HEK293 (cell line): Measurements from ENCODE around the gene USHBP1.
A peak's percentile ranks its signal among the peaks of the same experiment; 100 is the strongest.

ENCODE experiments used
- BCL11B ChIP-seq: fragments of 450-650 bp; formaldehyde crosslinking; IDR thresholded peaks from 2 replicates; pipeline ENCODE4 v1.5.1; 2016; ENCODE audit warnings: low read depth, missing biosample characterization, missing genetic modification characterization
- EGR2 ChIP-seq: fragments of 450-650 bp; formaldehyde crosslinking; IDR thresholded peaks from 2 replicates; pipeline ENCODE4 v1.5.1; 2016; ENCODE audit warnings: low read depth, missing biosample characterization, missing genetic modification characterization
- HOXC10 ChIP-seq: sonication (generic); formaldehyde crosslinking; IDR thresholded peaks from 2 replicates; pipeline ENCODE4 v1.8.1; 2023; ENCODE audit warnings: mild to moderate bottlenecking, missing genetic modification reagents
- IKZF3 ChIP-seq: fragments of 450-650 bp; IDR thresholded peaks from 2 replicates; pipeline ENCODE4 v1.5.0; 2018; ENCODE audit warnings: missing biosample characterization, mild to moderate bottlenecking, missing genetic modification characterization, moderate library complexity
- SCRT2 ChIP-seq: fragments of 450-650 bp; formaldehyde crosslinking; IDR thresholded peaks from 2 replicates; pipeline ENCODE4 v1.5.1; 2016; ENCODE audit warnings: missing biosample characterization, missing genetic modification characterization
- YY1 ChIP-seq: fragments of 450-650 bp; formaldehyde crosslinking; IDR thresholded peaks from 2 replicates; pipeline ENCODE4 v1.5.1; 2018; ENCODE audit warnings: missing biosample characterization, missing genetic modification characterization
- ZNF132 ChIP-seq: fragments of 450-650 bp; formaldehyde crosslinking; IDR thresholded peaks from 2 replicates; pipeline ENCODE4 v1.5.1; 2017; ENCODE audit warnings: missing biosample characterization, missing genetic modification characterization, borderline replicate concordance
- ZNF169 ChIP-seq: fragments of 450-650 bp; formaldehyde crosslinking; IDR thresholded peaks from 2 replicates; pipeline ENCODE4 v1.5.1; 2016; ENCODE audit warnings: missing biosample characterization, missing genetic modification characterization
- ZNF19 ChIP-seq: fragments of 450-650 bp; formaldehyde crosslinking; IDR thresholded peaks from 2 replicates; pipeline ENCODE4; 2016; ENCODE audit warnings: missing biosample characterization, missing genetic modification characterization, low read depth
- ZNF2 ChIP-seq: fragments of 450-650 bp; formaldehyde crosslinking; IDR thresholded peaks from 2 replicates; pipeline ENCODE4 v1.5.1; 2016; ENCODE audit warnings: missing biosample characterization, missing genetic modification characterization
- ZNF23 ChIP-seq: fragments of 450-650 bp; formaldehyde crosslinking; IDR thresholded peaks from 2 replicates; pipeline ENCODE4 v1.5.1; 2016; ENCODE audit warnings: missing biosample characterization, missing genetic modification characterization, borderline replicate concordance
- ZNF350 ChIP-seq: fragments of 450-650 bp; formaldehyde crosslinking; IDR thresholded peaks from 2 replicates; pipeline ENCODE4 v1.5.0; 2017; ENCODE audit warnings: missing biosample characterization, mild to moderate bottlenecking, missing genetic modification characterization
- ZNF354C ChIP-seq: fragments of 450-650 bp; formaldehyde crosslinking; IDR thresholded peaks from 2 replicates; pipeline ENCODE4 v1.5.1; 2016; ENCODE audit warnings: missing biosample characterization, missing genetic modification characterization, low read depth, borderline replicate concordance
- ZNF37A ChIP-seq: fragments of 450-650 bp; IDR thresholded peaks from 2 replicates; pipeline ENCODE4 v1.5.1; 2018; ENCODE audit warnings: missing biosample characterization, missing genetic modification characterization
- ZNF473 ChIP-seq: fragments of 450-650 bp; formaldehyde crosslinking; IDR thresholded peaks from 2 replicates; pipeline ENCODE4 v1.5.1; 2017; ENCODE audit warnings: missing biosample characterization, missing genetic modification characterization
- ZNF544 ChIP-seq: fragments of 450-650 bp; formaldehyde crosslinking; IDR thresholded peaks from 2 replicates; pipeline ENCODE4 v1.5.0; 2017; ENCODE audit warnings: missing biosample characterization, missing genetic modification characterization
- ZNF701 ChIP-seq: fragments of 450-650 bp; formaldehyde crosslinking; IDR thresholded peaks from 2 replicates; pipeline ENCODE4 v1.5.1; 2016; ENCODE audit warnings: missing biosample characterization, missing genetic modification characterization
- TF ChIP-seq, protein P1 (sequence below): fragments of 450-650 bp; formaldehyde crosslinking; conservative IDR thresholded peaks from 2 replicates; pipeline ENCODE4 v1.5.1; 2016; ENCODE audit warnings: low read depth, missing biosample characterization, missing genetic modification characterization
- TF ChIP-seq, protein P2 (sequence below): fragments of 450-650 bp; formaldehyde crosslinking; IDR thresholded peaks from 2 replicates; pipeline ENCODE4 v1.5.1; 2017; ENCODE audit warnings: missing biosample characterization, missing genetic modification characterization
- TF ChIP-seq, protein P3 (sequence below): fragments of 450-650 bp; formaldehyde crosslinking; optimal IDR thresholded peaks from 2 replicates; pipeline ENCODE3; 2016; ENCODE audit warnings: missing biosample characterization, mild to moderate bottlenecking, missing genetic modification characterization
- TF ChIP-seq, protein P4 (sequence below): fragments of 450-650 bp; formaldehyde crosslinking; IDR thresholded peaks from 2 replicates; pipeline ENCODE4 v1.5.1; 2016; ENCODE audit warnings: missing biosample characterization, missing genetic modification characterization
- TF ChIP-seq, protein P5 (sequence below): fragments of 450-650 bp; formaldehyde crosslinking; IDR thresholded peaks from 2 replicates; pipeline ENCODE4 v1.5.1; 2016; ENCODE audit warnings: missing biosample characterization, missing genetic modification characterization
- TF ChIP-seq, protein P6 (sequence below): fragments of 450-650 bp; formaldehyde crosslinking; IDR thresholded peaks from 2 replicates; pipeline ENCODE4 v1.5.1; 2016; ENCODE audit warnings: missing biosample characterization, missing genetic modification characterization
- TF ChIP-seq, protein P7 (sequence below): fragments of 450-650 bp; formaldehyde crosslinking; IDR thresholded peaks from 2 replicates; pipeline ENCODE4 v1.5.1; 2016; ENCODE audit warnings: missing biosample characterization, missing genetic modification characterization

USHBP1 gene

DNA sequence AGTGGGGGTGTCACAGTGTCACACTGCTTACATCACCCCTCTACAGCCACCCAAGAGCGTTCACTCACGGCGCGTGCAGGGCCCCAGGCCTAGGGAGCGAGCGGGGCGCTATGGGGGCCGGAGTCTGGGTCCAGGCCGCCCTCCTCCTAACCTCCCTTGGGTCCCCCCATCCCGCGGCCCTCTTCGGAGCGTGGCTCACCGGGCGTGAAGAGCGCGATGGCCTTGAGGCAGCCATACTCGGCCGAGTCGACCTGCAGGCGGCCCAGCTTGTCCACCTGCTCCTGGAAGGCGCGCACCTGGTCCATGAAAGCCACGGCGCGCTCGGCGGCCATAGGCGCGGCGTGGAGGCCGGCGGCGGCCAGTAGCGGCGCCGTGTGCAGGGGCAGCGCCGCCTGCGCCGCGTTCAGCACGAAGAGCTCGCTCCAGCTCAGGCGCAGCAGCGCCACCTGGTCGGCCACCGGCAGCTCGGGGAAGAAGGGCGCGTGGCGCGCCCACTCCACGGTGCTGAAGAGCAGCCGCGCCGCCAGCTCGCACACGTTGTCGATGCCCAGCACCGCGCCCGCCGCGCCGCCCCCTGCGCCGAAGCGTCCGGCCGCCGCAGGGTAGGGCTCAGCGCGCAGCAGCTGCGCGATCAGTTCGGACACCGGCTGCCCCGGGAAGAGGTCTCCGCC lies 29.1 kb downstream of the USHBP1 start (continued):
- TF ChIP-seq, protein P1, sequence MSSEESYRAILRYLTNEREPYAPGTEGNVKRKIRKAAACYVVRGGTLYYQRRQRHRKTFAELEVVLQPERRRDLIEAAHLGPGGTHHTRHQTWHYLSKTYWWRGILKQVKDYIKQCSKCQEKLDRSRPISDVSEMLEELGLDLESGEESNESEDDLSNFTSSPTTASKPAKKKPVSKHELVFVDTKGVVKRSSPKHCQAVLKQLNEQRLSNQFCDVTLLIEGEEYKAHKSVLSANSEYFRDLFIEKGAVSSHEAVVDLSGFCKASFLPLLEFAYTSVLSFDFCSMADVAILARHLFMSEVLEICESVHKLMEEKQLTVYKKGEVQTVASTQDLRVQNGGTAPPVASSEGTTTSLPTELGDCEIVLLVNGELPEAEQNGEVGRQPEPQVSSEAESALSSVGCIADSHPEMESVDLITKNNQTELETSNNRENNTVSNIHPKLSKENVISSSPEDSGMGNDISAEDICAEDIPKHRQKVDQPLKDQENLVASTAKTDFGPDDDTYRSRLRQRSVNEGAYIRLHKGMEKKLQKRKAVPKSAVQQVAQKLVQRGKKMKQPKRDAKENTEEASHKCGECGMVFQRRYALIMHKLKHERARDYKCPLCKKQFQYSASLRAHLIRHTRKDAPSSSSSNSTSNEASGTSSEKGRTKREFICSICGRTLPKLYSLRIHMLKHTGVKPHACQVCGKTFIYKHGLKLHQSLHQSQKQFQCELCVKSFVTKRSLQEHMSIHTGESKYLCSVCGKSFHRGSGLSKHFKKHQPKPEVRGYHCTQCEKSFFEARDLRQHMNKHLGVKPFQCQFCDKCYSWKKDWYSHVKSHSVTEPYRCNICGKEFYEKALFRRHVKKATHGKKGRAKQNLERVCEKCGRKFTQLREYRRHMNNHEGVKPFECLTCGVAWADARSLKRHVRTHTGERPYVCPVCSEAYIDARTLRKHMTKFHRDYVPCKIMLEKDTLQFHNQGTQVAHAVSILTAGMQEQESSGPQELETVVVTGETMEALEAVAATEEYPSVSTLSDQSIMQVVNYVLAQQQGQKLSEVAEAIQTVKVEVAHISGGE (tag by site-specific recombination): no peak; the same call in 1 of the 2 replicates
- TF ChIP-seq EGR2 (tag by site-specific recombination): no peak
- no peak for TF ChIP-seq ZNF37A (tag by site-specific recombination)
- TF ChIP-seq, protein P2, sequence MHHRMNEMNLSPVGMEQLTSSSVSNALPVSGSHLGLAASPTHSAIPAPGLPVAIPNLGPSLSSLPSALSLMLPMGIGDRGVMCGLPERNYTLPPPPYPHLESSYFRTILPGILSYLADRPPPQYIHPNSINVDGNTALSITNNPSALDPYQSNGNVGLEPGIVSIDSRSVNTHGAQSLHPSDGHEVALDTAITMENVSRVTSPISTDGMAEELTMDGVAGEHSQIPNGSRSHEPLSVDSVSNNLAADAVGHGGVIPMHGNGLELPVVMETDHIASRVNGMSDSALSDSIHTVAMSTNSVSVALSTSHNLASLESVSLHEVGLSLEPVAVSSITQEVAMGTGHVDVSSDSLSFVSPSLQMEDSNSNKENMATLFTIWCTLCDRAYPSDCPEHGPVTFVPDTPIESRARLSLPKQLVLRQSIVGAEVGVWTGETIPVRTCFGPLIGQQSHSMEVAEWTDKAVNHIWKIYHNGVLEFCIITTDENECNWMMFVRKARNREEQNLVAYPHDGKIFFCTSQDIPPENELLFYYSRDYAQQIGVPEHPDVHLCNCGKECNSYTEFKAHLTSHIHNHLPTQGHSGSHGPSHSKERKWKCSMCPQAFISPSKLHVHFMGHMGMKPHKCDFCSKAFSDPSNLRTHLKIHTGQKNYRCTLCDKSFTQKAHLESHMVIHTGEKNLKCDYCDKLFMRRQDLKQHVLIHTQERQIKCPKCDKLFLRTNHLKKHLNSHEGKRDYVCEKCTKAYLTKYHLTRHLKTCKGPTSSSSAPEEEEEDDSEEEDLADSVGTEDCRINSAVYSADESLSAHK (tag by site-specific recombination): no peak
- TF ChIP-seq ZNF473 (tag by site-specific recombination): no peak
- no peak for TF ChIP-seq ZNF701 (tag by site-specific recombination)
- TF ChIP-seq, protein P3, sequence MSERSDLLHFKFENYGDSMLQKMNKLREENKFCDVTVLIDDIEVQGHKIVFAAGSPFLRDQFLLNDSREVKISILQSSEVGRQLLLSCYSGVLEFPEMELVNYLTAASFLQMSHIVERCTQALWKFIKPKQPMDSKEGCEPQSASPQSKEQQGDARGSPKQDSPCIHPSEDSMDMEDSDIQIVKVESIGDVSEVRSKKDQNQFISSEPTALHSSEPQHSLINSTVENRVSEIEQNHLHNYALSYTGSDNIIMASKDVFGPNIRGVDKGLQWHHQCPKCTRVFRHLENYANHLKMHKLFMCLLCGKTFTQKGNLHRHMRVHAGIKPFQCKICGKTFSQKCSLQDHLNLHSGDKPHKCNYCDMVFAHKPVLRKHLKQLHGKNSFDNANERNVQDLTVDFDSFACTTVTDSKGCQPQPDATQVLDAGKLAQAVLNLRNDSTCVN (tag by site-specific recombination): peak; percentile 88
- TF ChIP-seq YY1 (tag by site-specific recombination): peak; percentile 72
- TF ChIP-seq ZNF354C (tag by site-specific recombination): no peak
- TF ChIP-seq ZNF132 (tag by site-specific recombination): no peak
- TF ChIP-seq, protein P4, sequence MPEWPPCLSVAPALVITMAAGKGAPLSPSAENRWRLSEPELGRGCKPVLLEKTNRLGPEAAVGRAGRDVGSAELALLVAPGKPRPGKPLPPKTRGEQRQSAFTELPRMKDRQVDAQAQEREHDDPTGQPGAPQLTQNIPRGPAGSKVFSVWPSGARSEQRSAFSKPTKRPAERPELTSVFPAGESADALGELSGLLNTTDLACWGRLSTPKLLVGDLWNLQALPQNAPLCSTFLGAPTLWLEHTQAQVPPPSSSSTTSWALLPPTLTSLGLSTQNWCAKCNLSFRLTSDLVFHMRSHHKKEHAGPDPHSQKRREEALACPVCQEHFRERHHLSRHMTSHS (tag by site-specific recombination): no peak
- 0 out of 2 replicates have a peak, but pooled peaks have one; percentile 6 for TF ChIP-seq IKZF3 (tag by site-specific recombination)
- no peak for TF ChIP-seq ZNF544 (tag by site-specific recombination)
- TF ChIP-seq, protein P5, sequence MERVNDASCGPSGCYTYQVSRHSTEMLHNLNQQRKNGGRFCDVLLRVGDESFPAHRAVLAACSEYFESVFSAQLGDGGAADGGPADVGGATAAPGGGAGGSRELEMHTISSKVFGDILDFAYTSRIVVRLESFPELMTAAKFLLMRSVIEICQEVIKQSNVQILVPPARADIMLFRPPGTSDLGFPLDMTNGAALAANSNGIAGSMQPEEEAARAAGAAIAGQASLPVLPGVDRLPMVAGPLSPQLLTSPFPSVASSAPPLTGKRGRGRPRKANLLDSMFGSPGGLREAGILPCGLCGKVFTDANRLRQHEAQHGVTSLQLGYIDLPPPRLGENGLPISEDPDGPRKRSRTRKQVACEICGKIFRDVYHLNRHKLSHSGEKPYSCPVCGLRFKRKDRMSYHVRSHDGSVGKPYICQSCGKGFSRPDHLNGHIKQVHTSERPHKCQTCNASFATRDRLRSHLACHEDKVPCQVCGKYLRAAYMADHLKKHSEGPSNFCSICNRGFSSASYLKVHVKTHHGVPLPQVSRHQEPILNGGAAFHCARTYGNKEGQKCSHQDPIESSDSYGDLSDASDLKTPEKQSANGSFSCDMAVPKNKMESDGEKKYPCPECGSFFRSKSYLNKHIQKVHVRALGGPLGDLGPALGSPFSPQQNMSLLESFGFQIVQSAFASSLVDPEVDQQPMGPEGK (tag by site-specific recombination): peak; percentile 82
- TF ChIP-seq ZNF350 (tag by site-specific recombination): no peak
- no peak for TF ChIP-seq ZNF19 (tag by site-specific recombination)
- TF ChIP-seq, protein P6, sequence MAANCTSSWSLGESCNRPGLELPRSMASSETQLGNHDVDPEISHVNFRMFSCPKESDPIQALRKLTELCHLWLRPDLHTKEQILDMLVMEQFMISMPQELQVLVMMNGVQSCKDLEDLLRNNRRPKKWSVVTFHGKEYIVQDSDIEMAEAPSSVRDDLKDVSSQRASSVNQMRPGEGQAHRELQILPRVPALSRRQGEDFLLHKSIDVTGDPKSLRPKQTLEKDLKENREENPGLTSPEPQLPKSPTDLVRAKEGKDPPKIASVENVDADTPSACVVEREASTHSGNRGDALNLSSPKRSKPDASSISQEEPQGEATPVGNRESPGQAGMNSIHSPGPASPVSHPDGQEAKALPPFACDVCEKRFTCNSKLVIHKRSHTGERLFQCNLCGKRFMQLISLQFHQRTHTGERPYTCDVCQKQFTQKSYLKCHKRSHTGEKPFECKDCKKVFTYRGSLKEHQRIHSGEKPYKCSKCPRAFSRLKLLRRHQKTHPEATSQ (tag by site-specific recombination): no peak
- peak; percentile 62 for TF ChIP-seq BCL11B (tag by site-specific recombination)
- TF ChIP-seq SCRT2 (tag by site-specific recombination): no peak
- TF ChIP-seq, protein P7, sequence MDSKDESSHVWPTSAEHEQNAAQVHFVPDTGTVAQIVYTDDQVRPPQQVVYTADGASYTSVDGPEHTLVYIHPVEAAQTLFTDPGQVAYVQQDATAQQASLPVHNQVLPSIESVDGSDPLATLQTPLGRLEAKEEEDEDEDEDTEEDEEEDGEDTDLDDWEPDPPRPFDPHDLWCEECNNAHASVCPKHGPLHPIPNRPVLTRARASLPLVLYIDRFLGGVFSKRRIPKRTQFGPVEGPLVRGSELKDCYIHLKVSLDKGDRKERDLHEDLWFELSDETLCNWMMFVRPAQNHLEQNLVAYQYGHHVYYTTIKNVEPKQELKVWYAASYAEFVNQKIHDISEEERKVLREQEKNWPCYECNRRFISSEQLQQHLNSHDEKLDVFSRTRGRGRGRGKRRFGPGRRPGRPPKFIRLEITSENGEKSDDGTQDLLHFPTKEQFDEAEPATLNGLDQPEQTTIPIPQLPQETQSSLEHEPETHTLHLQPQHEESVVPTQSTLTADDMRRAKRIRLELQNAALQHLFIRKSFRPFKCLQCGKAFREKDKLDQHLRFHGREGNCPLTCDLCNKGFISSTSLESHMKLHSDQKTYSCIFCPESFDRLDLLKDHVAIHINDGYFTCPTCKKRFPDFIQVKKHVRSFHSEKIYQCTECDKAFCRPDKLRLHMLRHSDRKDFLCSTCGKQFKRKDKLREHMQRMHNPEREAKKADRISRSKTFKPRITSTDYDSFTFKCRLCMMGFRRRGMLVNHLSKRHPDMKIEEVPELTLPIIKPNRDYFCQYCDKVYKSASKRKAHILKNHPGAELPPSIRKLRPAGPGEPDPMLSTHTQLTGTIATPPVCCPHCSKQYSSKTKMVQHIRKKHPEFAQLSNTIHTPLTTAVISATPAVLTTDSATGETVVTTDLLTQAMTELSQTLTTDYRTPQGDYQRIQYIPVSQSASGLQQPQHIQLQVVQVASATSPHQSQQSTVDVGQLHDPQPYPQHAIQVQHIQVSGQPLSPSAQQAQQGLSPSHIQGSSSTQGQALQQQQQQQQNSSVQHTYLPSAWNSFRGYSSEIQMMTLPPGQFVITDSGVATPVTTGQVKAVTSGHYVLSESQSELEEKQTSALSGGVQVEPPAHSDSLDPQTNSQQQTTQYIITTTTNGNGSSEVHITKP (tag by site-specific recombination): no peak
- TF ChIP-seq HOXC10 (CRISPR knock-in tag): no peak
- TF ChIP-seq ZNF2 (tag by site-specific recombination): 0 out of 2 replicates have a peak, but pooled peaks have one; percentile 18
- TF ChIP-seq ZNF169 (tag by site-specific recombination): no peak
- TF ChIP-seq ZNF23: no peak
